DLD1 (cell line): Measurements from ENCODE around the gene DNAJC7.

ENCODE experiments used
- in situ Hi-C: cut with HindIII; loops from 2 replicates; pipeline ENCODE4 v1.10.0; 2017; ENCODE audit warnings: low sequenced_read_pairs

Gene DNAJC7

DNA sequence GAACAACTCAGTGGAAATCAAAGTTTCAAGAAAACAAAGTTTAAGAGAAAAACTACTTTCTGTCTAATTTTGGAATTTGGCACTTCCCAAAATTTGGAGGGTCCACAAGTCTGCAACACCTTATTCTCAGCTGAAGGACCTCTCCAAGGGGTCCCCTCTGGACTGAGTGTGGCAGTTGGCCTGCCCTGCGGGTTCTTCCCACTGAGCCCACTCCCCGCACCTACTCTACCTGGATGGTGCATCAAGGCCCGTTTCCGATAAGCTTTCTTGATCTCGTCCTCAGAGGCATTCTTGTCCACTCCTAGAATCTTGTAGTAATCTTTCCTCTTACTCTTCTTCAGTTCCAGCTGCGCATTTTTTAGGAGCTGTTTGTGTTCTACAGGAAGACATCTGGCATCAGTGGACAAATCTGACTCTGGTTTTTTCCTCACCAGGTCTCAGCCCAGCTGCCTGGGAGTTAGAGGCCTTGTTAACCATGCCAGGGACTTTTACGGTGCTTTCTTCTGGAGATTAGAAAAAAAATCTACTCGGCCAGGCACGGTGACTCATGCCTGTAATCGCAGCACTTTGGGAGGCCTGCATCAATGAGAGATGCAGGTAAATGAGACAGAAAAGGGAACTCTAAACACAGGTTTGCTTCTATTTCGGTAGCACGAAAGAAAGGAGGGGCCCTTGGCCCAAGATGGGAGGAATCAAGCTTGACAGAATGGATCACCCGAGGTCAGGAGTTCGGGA, 35.0 kb downstream of the DNAJC7 start:
- in situ Hi-C loops: no loop called here

DNA sequence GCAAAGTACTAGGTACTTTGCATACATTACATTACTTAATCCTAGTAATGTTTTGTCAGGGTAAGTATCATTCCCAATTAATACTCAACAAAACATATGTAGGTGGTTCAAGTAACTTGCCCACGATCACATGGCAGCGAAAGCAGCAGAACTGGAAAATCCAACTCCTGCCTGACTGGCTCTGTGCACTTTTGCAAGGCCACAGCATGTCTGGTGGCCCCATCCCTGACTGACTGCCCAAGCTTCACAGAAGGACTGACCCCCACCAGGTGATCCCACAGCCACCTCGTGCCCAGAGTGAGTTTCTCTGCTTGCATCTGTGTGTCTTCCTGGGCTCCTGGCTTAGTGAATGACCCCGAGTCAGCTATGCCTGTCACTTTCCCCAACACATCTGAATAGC, 39.2 kb downstream of the DNAJC7 start:
- in situ Hi-C loops: no loop called here

DNA sequence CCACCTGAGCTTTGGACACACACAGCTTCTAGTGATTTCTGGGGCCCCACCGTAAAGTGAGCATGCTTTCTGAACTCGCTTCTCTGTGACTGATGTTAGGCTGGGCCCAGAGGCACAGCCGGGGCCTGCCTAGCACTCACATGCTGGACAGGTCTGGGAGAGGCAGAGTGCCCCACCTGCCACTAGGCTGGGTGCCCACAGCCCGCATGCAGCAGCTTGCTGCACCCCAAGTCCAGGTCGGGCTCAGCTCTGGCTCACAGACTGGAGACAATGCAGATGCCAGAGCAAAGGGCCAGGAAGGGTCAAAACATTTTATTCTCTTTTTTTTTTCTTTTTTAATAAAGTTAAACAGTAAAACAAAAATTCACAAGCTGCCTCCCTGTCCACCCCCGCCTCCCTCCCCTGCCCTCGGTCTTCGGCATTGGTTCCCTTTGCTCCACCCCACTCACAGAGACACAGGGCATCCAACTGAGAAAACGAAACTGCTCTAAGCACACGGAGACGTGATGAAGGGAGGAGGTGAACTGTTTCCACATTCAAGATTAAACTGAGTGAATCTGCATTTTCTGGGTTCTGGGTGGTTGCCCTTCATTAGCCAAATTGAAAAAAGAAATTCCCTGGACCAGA, 41.0 kb downstream of the DNAJC7 start:
- in situ Hi-C loops: no loop called here

DNA sequence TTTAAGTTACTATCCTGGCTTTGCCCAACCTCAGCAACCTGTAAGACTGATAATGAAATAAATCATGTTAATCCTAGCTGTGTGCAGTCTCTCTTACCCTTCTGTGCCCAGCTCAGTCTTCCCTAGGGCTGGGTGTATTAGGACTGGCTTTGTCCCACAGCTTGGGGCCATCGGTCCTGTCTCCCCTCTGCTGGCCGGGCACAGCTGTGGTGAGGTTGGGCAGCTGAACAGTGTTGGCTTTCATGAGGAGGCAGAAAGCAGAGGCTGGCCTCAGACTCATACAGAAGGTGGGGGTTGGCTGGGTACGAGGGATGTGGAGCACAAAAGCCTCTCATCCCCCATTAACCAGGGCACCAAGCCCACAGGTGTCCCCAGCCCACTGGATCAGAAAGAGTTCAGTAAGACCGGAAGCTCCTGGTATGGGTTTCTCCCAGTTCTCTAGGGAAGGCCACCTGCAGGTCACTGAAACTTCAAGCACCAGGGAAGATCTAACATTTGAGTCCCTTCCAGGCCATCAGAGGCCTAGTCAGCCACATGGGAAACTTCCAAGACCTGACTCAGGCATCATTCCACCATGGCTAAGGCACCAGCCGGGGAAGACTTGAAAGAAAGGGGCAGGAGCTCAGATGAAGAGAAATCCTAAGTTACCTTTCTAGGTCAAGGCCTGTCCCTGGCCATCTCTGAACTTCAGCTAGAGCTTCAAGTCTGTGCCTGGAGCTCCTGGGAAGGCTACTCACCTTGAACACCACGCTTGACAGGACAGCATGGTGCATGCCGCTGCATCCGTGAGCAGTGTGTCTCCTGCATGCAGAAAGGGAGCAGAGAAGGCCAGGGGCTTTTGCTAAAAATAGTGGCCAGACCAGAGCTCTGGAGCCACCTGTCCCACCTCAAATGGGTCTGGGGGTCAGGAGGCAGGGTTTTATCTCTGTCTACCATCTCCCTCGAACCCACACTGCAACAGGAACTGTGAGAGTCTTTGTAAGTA, 41.8 kb downstream of the DNAJC7 start:
- in situ Hi-C loops: no loop called here

DNA sequence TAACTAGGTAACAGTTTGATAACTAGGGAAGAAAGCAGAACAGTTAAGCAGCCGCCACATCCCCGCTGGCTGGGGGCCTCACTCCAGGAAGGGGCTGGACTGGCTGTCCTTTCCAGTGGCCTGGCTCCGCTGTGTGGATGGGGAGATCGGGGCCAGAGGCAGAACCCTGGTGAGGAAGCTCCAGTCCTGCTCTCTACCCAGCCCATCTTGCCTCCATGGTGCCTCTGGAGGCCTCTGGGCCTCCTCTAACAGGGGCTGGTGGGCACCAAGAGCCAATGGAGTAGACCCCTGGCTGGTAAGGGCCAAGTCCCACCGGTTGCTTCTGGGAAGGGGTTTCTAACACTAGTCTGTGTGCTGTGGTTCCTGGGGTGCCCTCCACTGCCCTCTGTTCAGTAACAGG, 42.6 kb downstream of the DNAJC7 start:
- in situ Hi-C loops: no loop called here

DNA sequence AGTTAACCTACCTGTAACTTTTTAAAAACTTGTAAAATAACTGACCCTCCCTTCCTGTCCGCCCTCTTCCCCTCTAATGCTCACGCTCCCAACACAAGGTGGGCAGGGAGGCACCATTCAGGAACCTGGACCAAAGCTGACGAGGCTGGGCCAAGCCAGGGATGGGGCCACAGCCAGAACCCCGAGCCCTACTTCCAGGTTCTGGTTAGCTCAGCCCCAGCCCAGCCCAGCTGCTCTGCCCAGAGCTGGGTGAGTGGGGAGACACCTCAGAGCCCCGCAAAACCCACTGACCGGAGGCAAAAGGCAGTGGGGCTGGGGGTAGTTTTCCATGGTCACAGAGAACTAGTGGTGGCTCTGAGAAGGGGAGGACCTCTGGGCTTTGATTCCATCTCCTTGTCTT, 43.2 kb downstream of the DNAJC7 start:
- in situ Hi-C loops: no loop called here

DNA sequence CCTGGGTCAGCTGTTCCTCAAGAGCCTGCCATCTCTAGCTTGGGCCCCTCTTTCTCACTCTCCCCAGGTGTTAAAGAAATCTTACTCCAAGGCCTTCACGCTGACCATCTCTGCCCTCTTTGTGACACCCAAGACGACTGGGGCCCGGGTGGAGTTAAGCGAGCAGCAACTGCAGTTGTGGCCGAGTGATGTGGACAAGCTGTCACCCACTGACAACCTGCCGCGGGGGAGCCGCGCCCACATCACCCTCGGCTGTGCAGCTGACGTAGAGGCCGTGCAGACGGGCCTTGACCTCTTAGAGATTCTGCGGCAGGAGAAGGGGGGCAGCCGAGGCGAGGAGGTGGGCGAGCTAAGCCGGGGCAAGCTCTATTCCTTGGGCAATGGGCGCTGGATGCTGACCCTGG, 43.8 kb downstream of the DNAJC7 start:
- in situ Hi-C loops: no loop called here

DNA sequence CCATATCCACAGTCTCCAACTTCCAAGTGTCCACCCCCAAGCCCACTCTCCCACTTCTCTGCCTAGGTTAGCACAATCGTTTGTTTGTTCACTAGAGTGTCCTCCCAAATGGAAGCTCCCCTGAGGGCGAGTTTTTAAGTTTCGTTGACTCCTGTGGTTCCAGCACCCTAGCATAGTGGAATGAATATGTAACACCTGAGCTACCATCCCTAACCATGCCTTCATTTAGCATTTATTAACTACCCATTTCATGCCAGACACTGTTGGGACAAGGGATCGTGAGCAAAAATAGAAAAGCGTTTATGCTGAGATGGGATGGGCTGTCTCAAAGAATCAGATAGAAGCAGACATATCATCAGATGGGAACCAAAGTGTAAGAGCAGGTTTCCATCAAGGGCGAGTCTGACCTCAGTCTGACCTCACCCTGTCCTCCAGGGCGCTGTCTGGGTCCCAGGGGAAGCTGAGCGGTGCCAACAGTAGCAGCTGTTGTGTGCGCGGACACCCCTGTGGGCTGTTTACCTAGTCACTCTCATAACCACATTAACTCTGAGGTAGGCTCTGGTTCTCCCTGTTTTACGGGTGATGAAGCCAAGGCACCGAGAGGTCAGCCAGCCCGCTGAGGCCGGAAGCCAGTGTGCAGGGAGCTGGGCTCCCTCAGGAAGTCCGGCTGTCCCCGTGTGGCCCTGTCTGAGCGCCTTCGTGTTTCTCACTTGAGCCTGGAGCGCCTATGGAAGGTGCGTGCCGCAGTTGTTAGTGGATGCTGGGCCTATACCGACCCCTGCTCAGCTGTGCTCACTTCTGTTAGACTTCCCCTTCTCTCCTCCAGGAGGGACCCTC, 44.5 kb downstream of the DNAJC7 start:
- in situ Hi-C loops: no loop called here

DNA sequence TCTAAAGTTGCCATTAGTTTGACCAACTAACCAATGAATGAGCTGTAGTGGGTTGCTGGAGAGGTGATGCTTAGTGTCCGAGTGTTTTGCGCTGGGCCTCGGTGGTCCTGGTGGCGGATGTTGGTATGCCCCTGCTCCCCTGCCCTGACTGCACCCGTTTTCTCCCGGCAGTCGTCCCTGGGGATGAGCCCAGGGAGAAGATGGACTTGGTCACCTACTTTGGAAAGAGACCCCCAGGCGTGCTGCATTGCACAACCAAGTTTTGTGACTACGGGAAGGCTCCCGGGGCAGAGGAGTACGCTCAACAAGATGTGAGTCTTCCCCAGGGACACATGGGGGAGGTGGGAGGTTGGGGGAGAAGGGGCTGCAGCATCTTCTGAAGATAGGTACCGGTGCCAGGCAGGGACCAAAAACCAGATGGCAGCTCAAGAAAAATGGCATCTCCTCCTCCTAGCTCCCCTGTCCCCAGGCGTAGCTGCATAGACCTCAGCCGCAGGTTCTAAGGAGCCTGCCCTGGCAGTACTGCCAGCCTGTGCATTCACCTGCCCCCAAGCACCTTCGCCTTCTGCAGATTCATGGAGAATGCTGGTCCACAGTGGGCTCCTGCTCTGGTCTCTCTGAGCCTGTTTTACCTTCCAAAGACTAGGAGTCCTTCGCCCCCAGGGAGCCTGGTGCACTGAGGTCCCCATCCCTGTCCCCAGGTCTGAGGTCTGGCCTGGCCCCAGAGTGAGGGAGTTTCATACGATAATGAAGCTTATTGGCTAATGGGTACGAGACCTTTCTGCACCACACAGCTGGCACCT, 45.3 kb downstream of the DNAJC7 start:
- in situ Hi-C loops: no loop called here

DNA sequence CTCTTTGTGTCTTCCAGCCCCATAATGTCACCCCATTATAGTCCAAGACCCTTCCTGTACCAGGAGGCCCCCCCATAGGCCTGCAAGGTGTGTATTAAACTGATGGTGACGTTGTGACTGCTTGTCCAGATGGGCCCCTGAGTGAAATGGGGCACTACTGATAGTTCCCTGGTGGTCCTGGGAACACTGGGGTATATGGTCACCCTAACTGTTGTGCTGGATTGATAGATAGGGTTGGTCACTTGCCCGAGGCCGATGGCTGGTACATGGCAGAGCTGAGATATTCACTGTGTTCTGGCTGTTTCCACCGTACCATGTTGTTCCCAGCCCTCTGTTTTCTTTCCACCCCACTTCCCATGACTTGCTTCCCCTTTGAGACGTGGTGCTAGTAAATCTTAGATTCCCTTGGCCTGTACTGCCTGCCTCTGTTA, 46.3 kb downstream of the DNAJC7 start:
- in situ Hi-C loops: no loop called here

DNA sequence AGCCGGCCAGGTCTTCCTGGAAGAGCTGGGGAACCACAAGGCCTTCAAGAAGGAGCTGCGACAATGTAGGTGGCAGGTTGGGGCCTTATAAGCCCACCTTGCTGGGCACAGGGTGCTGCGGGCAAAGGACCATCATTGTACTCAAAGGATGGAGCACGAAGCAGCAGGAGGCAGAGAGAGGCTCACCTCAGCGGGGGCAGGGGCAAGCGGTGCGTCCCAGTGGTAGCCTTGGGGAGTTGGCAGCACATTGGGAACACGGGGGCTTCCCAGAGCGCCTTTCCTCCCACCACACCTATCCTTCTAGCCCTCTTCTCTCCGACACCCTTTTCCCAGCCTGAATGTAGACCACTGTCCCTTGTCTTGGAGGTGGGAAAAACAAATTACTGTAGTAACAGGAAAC, 48.6 kb downstream of the DNAJC7 start:
- in situ Hi-C loops: no loop called here

DNA sequence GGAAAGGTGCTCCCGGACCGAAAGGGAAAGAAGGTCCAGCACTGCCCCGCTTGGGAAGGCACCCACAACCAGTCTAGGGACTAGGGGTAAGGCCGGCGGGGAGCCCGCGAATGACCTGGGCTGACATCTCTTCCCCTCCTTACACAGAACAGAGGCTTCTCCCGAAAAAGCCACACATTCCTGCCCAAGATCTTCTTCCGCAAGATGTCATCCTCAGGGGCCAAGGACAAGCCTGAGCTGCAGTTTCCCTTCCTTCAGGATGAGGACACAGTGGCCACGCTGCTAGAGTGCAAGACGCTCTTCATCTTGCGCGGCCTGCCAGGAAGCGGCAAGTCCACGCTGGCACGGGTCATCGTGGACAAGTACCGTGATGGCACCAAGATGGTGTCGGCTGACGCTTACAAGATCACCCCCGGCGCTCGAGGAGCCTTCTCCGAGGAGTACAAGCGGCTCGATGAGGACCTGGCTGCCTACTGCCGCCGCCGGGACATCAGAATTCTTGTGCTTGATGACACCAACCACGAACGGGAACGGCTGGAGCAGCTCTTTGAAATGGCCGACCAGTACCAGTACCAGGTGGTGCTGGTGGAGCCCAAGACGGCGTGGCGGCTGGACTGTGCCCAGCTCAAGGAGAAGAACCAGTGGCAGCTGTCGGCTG, 49.2 kb downstream of the DNAJC7 start:
- in situ Hi-C loops: no loop called here

DNA sequence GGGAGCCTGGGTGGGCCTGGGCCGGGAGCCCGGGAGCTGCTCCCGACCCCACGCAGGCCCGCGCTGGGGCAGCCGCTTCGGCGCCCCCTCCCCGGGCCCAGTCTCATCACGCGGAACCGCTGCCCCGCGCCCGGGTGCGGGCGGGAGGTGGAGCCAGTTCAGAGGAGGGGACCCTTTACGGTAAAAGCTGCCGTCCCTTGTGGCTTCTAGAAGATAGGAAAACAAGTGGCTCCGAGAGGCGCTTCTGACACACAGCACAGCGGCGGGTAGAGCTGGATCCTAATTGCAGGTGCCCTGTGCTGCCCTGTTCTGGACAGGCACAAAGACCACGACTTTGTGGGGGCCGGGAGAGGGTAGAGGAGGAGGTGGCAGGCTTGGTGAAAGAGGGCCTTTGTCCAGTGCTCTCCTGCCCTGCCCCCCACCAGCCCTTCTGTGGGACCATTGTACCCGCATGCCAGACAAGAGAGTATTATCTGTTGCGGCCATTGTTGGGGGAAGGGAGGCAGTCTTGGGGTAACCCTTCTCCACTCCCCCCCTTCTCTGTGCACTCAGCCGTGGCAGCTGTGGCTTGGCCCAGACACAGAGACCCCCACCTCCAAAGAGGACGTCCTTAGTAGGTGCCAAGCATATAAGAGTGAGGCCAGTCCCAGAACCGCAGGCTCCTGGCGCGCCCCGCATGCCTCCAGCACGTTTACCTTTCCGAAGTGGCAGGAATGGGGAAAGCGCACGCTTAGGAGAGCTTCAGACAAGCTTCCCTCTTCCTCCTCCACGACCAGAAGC, 49.9 kb downstream of the DNAJC7 start:
- in situ Hi-C loops: no loop called here

DNA sequence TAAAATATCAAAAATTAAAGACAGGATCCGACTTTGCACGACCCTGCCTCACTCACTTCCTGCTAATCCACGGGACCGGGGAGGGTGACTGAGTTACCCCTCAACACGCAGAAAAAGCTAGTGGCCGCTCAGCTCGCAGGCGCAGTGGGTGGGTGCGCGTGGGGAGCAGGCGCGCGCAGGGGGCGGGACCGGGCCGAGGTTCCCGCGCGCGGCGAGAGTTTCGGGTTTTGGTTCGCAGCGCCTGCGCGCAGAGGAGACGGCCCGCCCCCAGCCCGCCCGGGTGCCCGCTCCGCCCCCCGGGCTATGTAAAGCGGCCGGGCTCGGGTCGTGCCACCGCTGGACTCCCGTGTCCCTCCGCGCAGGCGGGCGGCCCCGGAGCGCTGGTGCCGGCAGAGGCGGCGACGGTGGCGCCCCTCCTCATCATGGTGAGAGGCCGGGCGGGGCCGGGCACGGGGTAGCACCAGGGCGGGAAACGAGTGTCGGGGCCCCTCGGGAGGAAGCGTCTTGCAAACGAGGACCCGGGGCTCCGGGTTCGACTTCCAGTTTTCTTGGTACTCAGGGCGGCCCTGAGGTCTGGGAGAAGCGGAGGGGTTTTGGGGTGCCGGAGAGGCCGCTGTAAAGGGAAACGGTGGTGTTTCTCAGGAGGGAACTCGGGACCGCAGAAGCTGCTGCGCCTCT, 50.6 kb downstream of the DNAJC7 start, which contains the start of gene CNP:
Gene CNP, plus strand, starts transcription at position 333 of the 678 bp plus-strand sequence. Its CDS starts 90 bp downstream, at position 423.
- in situ Hi-C loops: no loop called here

DNA sequence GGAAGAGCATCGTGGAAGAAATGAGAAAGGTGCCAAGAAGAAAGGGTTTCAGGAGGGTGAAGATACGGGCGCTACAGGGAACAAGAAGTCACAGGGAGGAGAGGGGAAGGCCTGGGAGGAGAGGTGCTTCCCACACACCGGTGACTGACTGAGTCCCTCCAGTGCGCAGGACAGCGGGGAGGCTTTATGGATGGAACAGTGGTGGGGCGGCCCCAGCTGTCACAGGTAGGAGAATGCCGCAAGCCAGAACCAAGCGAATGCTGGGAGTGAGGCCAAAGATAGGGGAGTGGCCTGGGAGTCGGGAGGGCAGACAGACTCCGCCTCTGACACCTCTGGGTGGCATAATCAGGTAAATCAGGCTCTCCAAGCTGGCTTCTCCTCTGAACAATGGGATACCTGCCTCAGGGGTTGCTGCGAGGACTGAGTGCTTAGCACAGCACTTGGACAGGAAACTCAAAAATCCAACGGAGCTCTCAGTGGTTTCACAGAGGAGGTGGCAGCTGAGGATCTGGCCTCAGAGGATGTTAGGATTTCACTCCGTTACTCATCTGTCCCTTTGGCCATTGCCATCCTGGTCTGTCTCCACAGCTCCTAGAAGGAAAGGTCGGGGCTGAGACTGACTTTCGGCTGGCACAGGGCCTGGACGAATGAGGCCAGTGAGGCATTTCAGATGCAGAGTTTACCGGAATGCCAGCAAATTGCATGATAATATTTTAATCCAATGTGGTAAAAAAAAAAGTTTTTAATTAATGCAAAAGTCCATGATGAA, 51.4 kb downstream of the DNAJC7 start:
- in situ Hi-C loops: no loop called here

DNA sequence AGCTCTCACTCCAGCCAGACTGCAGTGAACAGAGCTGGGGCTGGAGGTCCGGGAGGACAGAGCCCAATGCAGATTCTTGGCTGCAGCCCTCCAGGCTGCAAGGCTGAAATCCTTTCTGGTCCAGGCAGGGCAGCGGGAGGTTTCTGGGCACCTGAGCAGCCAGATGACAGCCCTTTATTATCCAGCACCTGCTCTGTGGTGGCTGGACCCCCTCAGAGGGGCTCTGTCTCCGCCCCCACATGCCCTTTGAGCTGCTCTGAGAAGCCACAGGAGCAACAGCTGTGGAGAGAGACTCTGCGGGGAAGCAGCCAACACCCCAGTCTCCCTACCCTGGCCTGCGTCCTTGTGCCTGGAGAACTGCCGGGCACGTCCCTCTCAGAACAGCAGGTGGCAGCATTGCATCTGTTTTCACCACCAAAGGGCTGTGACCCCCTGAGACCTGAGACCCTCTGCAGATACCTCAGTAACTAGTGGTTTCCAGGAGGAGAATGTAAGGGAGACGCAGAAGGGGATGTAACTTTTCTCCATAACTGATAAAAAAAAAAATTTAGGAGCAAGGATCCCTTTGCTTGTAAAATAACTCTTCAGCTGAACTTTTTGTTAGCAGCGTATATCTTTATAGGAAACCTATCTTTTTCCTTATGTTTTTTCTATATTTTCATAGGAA, 54.3 kb downstream of the DNAJC7 start:
- in situ Hi-C loops: no loop called here

DNA sequence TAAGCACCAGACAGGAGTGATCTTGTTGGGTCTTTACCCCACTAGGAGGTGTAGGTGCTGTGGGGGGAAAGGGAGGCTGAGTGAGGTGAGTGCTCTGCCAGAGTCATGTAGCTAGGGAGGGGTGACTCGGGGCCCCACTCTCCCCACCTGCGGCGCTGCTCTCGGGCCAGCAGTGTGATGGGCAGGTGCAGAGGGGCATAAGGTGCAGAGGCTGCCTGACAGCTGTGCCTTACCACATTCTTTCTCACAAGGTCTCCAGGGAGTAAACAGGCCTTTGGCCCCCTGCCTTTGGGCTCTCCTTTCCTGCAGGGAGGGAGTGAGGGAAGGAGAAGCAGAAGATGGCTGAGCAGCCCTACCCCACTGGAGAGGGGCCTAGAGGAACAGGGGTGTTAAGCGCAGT, 55.1 kb downstream of the DNAJC7 start:
- in situ Hi-C loops: no loop called here
